Breast epithelium (tissue), 3 donors: ENCODE measurements around the gene ERG28.

Source experiments
- POLR2A ChIP-seq: fragments of 450-650 bp; IDR thresholded peaks from one replicate; pipeline ENCODE4 v1.6.1; 2016; ENCODE audit warnings: antibody characterized with exemption, mild to moderate bottlenecking, moderate library complexity
- POLR2AphosphoS5 ChIP-seq, 3 donors: sonication (generic); formaldehyde crosslinking; IDR thresholded peaks; one replicate each; pipeline ENCODE4 v1.6.1; 2017; ENCODE audit warnings: antibody characterized with exemption in 3 of 3
- TF ChIP-seq, protein P1 (sequence below), 3 donors: fragments of 450-650 bp; IDR thresholded peaks; one replicate each; pipeline ENCODE4 v1.5.1; 2016 to 2017; ENCODE audit warnings: antibody characterized with exemption in 3 of 3, mild to moderate bottlenecking in 3 of 3, moderate library complexity in 3 of 3

DNA sequence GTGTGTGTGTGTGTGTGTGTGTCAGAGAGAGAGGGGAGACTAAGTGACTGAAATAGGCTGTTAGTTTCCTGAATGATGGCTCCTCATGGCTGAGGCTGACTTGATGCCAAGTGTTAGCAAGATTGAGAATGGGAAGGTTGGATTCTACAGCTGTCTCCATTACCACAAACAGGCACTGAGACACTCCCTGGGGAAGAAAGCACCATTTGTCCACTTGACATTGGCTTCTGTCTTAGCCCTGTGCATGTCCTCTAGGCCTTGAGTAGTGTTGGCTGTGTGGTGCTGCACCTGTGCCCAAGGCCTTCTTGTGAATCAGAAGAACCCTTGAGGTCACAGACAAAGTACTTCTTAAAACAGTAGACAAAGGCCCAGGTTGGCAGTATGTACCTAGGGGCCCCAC lies 15.6 kb downstream of the ERG28 start:
- TF ChIP-seq, protein P1, sequence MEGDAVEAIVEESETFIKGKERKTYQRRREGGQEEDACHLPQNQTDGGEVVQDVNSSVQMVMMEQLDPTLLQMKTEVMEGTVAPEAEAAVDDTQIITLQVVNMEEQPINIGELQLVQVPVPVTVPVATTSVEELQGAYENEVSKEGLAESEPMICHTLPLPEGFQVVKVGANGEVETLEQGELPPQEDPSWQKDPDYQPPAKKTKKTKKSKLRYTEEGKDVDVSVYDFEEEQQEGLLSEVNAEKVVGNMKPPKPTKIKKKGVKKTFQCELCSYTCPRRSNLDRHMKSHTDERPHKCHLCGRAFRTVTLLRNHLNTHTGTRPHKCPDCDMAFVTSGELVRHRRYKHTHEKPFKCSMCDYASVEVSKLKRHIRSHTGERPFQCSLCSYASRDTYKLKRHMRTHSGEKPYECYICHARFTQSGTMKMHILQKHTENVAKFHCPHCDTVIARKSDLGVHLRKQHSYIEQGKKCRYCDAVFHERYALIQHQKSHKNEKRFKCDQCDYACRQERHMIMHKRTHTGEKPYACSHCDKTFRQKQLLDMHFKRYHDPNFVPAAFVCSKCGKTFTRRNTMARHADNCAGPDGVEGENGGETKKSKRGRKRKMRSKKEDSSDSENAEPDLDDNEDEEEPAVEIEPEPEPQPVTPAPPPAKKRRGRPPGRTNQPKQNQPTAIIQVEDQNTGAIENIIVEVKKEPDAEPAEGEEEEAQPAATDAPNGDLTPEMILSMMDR (IDR thresholded peaks at IDR 0.05), result no peak
- TF ChIP-seq POLR2A (no peak), POLR2AphosphoS5 (IDR thresholded peaks at IDR 0.05) (no peak)
